ENCODE measurements around the gene PSENEN. TPM values are rescaled to one million over a fixed set of nuclear protein-coding genes. Genes with fewer than 3 reads are reported as not detected.
A peak's percentile ranks its signal among the peaks of the same experiment; 100 is the strongest.

Gene PSENEN
- total and polyA plus RNA-seq, 2 of the 8 experiments (the other 6 are each of a cell fraction or from before 2014, with no cell fraction given), result 66.7 to 75.3 TPM

GRCh38 chr19:35716801-35717664 lies 28.4 kb upstream of the PSENEN start:
- Histone ChIP-seq H3K27me3 (replicated peaks in 1 of 4; ENCODE audit: control insufficient read depth in 3 of 4, extremely low read depth in 1 of 4, insufficient read depth in 3 of 4, low read length in 3 of 4) (no peaks in the 10 kb centered on the region), H3K4me3 (ENCODE audit: extremely low read depth in 1 of 4, insufficient read depth in 2 of 4, low read depth in 3 of 4, low read length in 4 of 4) (peak overlapping the region; percentile 34 to 88 (median 82)), H4K20me1 (replicated peaks in 1 of 2; ENCODE audit: control insufficient read depth in 1 of 2, insufficient read depth in 2 of 2, low read length in 2 of 2) (peaks cover 11 to 12% of the 10 kb centered on the region in 2 experiments), H3K56ac (replicated peaks; ENCODE audit: insufficient read length, low read depth, low read length) (peak overlapping the region; percentile 97), H4K91ac (replicated peaks; ENCODE audit: insufficient read length, low read length) (peak overlapping the region; percentile 96), H4K5ac (ENCODE audit: insufficient read length, low read depth, low read length) (peak overlapping the region; percentile 94), H3K79me2 (ENCODE audit: control insufficient read depth in 1 of 2, insufficient read depth in 2 of 2, low read length in 2 of 2) (peaks cover 0 to 20% of the 10 kb centered on the region in 2 experiments; a peak in 3 of 4 replicates), H3K9me3 (ENCODE audit: insufficient read depth in 2 of 2, low read depth in 1 of 2, low read length in 1 of 2) (no peaks in the 10 kb centered on the region), H3K23ac (ENCODE audit: insufficient read length) (no peak overlapping the region), H3K4me1 (replicated peaks in 1 of 4; ENCODE audit: control insufficient read depth in 3 of 4, insufficient read depth in 4 of 4, low read length in 3 of 4) (peaks cover 0 to 25% (median 17%) of the 10 kb centered on the region in 4 experiments; a peak in 6 of 7 replicates), H3K14ac (ENCODE audit: insufficient read length) (no peak overlapping the region), H2BK15ac (ENCODE audit: low read length) (peak overlapping the region; percentile 88; the same call in 1 of the 2 replicates), H3K9ac (replicated peaks in 1 of 4; ENCODE audit: extremely low read depth in 1 of 4, low read depth in 3 of 4, low read length in 3 of 4) (peak overlapping the region in 3 of 4 experiments; percentile 43 to 80 (median 80); a peak in 6 of 7 replicates), H3K18ac (ENCODE audit: extremely low read depth, low read length) (peak overlapping the region; percentile 99), H3K36me3 (ENCODE audit: control insufficient read depth in 2 of 4, insufficient read depth in 4 of 4, low read length in 3 of 4) (peaks cover 0 to 16% (median 5%) of the 10 kb centered on the region in 4 experiments; a peak in 6 of 8 replicates), H2BK20ac (ENCODE audit: low read length) (no peak overlapping the region), H2AK5ac (ENCODE audit: low read depth, low read length) (no peak overlapping the region), H2BK5ac (ENCODE audit: low read depth, low read length) (peak overlapping the region; percentile 99), H3K4me2 (ENCODE audit: insufficient read depth in 1 of 2, low read depth in 2 of 2, low read length in 2 of 2) (peak overlapping the region; percentile 84 to 92), H3K27ac (ENCODE audit: low read depth, low read length) (peak overlapping the region; percentile 79), H2BK120ac (replicated peaks; ENCODE audit: low read depth, low read length) (peak overlapping the region; percentile 93), H2BK12ac (ENCODE audit: low read depth, low read length) (peak overlapping the region; percentile 89; the same call in 1 of the 2 replicates), H3K23me2 (ENCODE audit: low read depth, low read length) (peaks cover 13% of the 10 kb centered on the region), H4K8ac (ENCODE audit: extremely low read depth, insufficient read depth, low read length) (peak overlapping the region; percentile 92), H2AFZ (ENCODE audit: low read length) (peak overlapping the region; percentile 25; the same call in 1 of the 2 replicates), H3K79me1 (ENCODE audit: low read depth, low read length) (peaks cover 8% of the 10 kb centered on the region), H3K4ac (replicated peaks; ENCODE audit: insufficient read length, low read depth, low read length) (peak overlapping the region; percentile 89)
- 1% methylated on average over 64 of the region's 77 CpGs; no CpG with 5 or more reads in 1 of the 2 experiments for WGBS, 2 experiments (ENCODE audit: extremely low coverage in 1 of 2, insufficient coverage in 1 of 2, insufficient read length in 1 of 2, insufficient replicate concordance in 2 of 2, low coverage in 1 of 2, low lambda C conversion rate in 2 of 2, missing lambda C conversion rate in 1 of 2)
- DNase-seq (ENCODE audit: low read depth in 1 of 2, low spot score in 2 of 2) (peak; percentile 92 to 94), FAIRE-seq (peak; percentile 81)
- ChIA-PET CTCF (ENCODE audit: partially characterized antibody) (interaction anchor here (3.3 kb wide), 1 partner anchor 14 kb away, joined by 20 read pairs; the partner anchor contains the start of gene ZBTB32), POLR2A (ENCODE audit: partially characterized antibody) (interaction anchor here (1.4 to 3.1 kb wide), 5 partner anchors 10 to 55 kb away, joined by 3 to 13 read pairs (median 8); no protein-coding TSS in a partner anchor)
- no peak; the same call in 1 of the 2 replicates for TF ChIP-seq YY1 (IDR thresholded peaks at IDR 0.05; ENCODE audit: low read depth, low read length)
- TF ChIP-seq, protein P1, sequence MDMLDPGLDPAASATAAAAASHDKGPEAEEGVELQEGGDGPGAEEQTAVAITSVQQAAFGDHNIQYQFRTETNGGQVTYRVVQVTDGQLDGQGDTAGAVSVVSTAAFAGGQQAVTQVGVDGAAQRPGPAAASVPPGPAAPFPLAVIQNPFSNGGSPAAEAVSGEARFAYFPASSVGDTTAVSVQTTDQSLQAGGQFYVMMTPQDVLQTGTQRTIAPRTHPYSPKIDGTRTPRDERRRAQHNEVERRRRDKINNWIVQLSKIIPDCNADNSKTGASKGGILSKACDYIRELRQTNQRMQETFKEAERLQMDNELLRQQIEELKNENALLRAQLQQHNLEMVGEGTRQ (IDR thresholded peaks at IDR 0.05; ENCODE audit: low read length), result no peak

All from H1 (cell line).